ACC112 (cell line): ENCODE data around the gene HGFAC.

ENCODE experiments used
- H2AFZ ChIP-seq: fragments of 200-600 bp; sonication (generic); one replicate; pipeline ENCODE4 v1.6.0; 2017; ENCODE audit warnings: antibody characterized with exemption, low read length; ENCODE audit not compliant: unreplicated experiment
- H3K27ac ChIP-seq: fragments of 200-600 bp; sonication (generic); 2 replicates; pipeline ENCODE4 v1.5.1; 2014; ENCODE audit warnings: low read depth, mild to moderate bottlenecking, antibody characterized with exemption, low read length, moderate library complexity
- H3K27me3 ChIP-seq: fragments of 200-600 bp; sonication (generic); 2 replicates; pipeline ENCODE4 v1.6.1; 2014; ENCODE audit warnings: mild to moderate bottlenecking, antibody characterized with exemption, low read length, moderate library complexity, mixed read lengths; ENCODE audit not compliant: insufficient read depth
- H3K36me3 ChIP-seq: fragments of 200-600 bp; sonication (generic); 2 replicates; pipeline ENCODE4 v1.6.1; 2016; ENCODE audit warnings: mild to moderate bottlenecking, antibody characterized with exemption, low read length, moderate library complexity, mixed read lengths; ENCODE audit not compliant: insufficient read depth
- H3K4me1 ChIP-seq: fragments of 200-600 bp; sonication (generic); one replicate; pipeline ENCODE4 v1.6.1; 2016; ENCODE audit warnings: low read length, mixed read lengths; ENCODE audit not compliant: insufficient read depth, unreplicated experiment, control insufficient read depth
- H3K4me3 ChIP-seq: fragments of 200-600 bp; sonication (generic); 2 replicates; pipeline ENCODE4 v1.5.1; 2014; ENCODE audit warnings: mild to moderate bottlenecking, low read depth, low read length
- H3K79me2 ChIP-seq: fragments of 200-600 bp; sonication (generic); one replicate; pipeline ENCODE4 v1.6.0; 2016; ENCODE audit warnings: low read length; ENCODE audit not compliant: control insufficient read depth, unreplicated experiment, insufficient read depth

The HGFAC gene

GRCh38 chr4:3419836-3420605, 21.7 kb upstream of the HGFAC start:
- H3K4me1 ChIP-seq = no peaks in the 10 kb centered on the region
- H3K79me2 ChIP-seq = no peaks in the 10 kb centered on the region
- H3K36me3 ChIP-seq = no peaks in the 10 kb centered on the region
- no peak overlapping the region for H2AFZ ChIP-seq
- no peaks in the 10 kb centered on the region for H3K27me3 ChIP-seq
- no peak overlapping the region for H3K4me3 ChIP-seq
- H3K27ac ChIP-seq = no peak overlapping the region

GRCh38 chr4:3420606-3420955, 21.2 kb upstream of the HGFAC start:
- Histone ChIP-seq H3K79me2 (no peaks in the 10 kb centered on the region), H2AFZ (no peak overlapping the region), H3K36me3 (no peaks in the 10 kb centered on the region), H3K4me3 (no peak overlapping the region), H3K27ac (no peak overlapping the region), H3K4me1 (no peaks in the 10 kb centered on the region), H3K27me3 (no peaks in the 10 kb centered on the region)

GRCh38 chr4:3420956-3421355, 20.8 kb upstream of the HGFAC start:
- H3K27ac ChIP-seq = no peak overlapping the region
- H3K4me1 ChIP-seq = no peaks in the 10 kb centered on the region
- H3K27me3 ChIP-seq = no peaks in the 10 kb centered on the region
- H3K36me3 ChIP-seq = no peaks in the 10 kb centered on the region
- no peak overlapping the region for H3K4me3 ChIP-seq
- no peak overlapping the region for H2AFZ ChIP-seq
- no peaks in the 10 kb centered on the region for H3K79me2 ChIP-seq

GRCh38 chr4:3421470-3421869, 20.3 kb upstream of the HGFAC start:
- Histone ChIP-seq H3K36me3 (no peaks in the 10 kb centered on the region), H3K4me3 (no peak overlapping the region), H2AFZ (no peak overlapping the region), H3K79me2 (no peaks in the 10 kb centered on the region), H3K4me1 (no peaks in the 10 kb centered on the region), H3K27me3 (no peaks in the 10 kb centered on the region), H3K27ac (no peak overlapping the region)

GRCh38 chr4:3422241-3422801, 19.4 kb upstream of the HGFAC start:
- no peaks in the 10 kb centered on the region for H3K36me3 ChIP-seq
- H3K4me3 ChIP-seq = no peak overlapping the region
- no peak overlapping the region for H3K27ac ChIP-seq
- no peak overlapping the region for H2AFZ ChIP-seq
- H3K79me2 ChIP-seq = no peaks in the 10 kb centered on the region
- H3K4me1 ChIP-seq = no peaks in the 10 kb centered on the region
- H3K27me3 ChIP-seq = no peaks in the 10 kb centered on the region

GRCh38 chr4:3422808-3423297, 18.9 kb upstream of the HGFAC start:
- Histone ChIP-seq H3K4me3 (no peak overlapping the region), H3K27me3 (no peaks in the 10 kb centered on the region), H2AFZ (no peak overlapping the region), H3K4me1 (no peaks in the 10 kb centered on the region), H3K79me2 (no peaks in the 10 kb centered on the region), H3K27ac (no peak overlapping the region), H3K36me3 (no peaks in the 10 kb centered on the region)

- H3K27ac ChIP-seq = no peak overlapping the region
- no peaks in the 10 kb centered on the region for H3K79me2 ChIP-seq
- no peak overlapping the region for H3K4me3 ChIP-seq
- H2AFZ ChIP-seq = no peak overlapping the region
- no peaks in the 10 kb centered on the region for H3K36me3 ChIP-seq
- H3K27me3 ChIP-seq = no peaks in the 10 kb centered on the region
- H3K4me1 ChIP-seq = no peaks in the 10 kb centered on the region
Measured at GRCh38 chr4:3423406-3423805, 18.4 kb upstream of the HGFAC start.

- Histone ChIP-seq H2AFZ (no peak overlapping the region), H3K4me1 (no peaks in the 10 kb centered on the region), H3K27ac (no peak overlapping the region), H3K79me2 (no peaks in the 10 kb centered on the region), H3K4me3 (no peak overlapping the region), H3K36me3 (no peaks in the 10 kb centered on the region), H3K27me3 (no peaks in the 10 kb centered on the region)
Measured at GRCh38 chr4:3423952-3424351, 17.8 kb upstream of the HGFAC start.

GRCh38 chr4:3424522-3425095, 17.2 kb upstream of the HGFAC start:
- H3K27ac ChIP-seq = no peak overlapping the region
- H3K79me2 ChIP-seq = no peaks in the 10 kb centered on the region
- H3K4me3 ChIP-seq = no peak overlapping the region
- H3K27me3 ChIP-seq = no peaks in the 10 kb centered on the region
- H2AFZ ChIP-seq = no peak overlapping the region
- H3K36me3 ChIP-seq = no peaks in the 10 kb centered on the region
- H3K4me1 ChIP-seq = no peaks in the 10 kb centered on the region

- Histone ChIP-seq H3K79me2 (no peaks in the 10 kb centered on the region), H3K4me3 (no peak overlapping the region), H3K27me3 (no peaks in the 10 kb centered on the region), H3K4me1 (no peaks in the 10 kb centered on the region), H3K36me3 (no peaks in the 10 kb centered on the region), H2AFZ (no peak overlapping the region), H3K27ac (no peak overlapping the region)
Measured at GRCh38 chr4:3426465-3427133, 15.2 kb upstream of the HGFAC start.
